CD4-positive, alpha-beta T cell treated with Interferon gamma for 1 hour (primary cell): ENCODE results near the gene PSMC4.
"Not testable (repeated sequence)": the region's sequence is repeated elsewhere in the genome, so short reads cannot be mapped to it uniquely, and the experiment has no call there.

ENCODE experiments used
- DNase-seq: peaks from one replicate; pipeline ENCODE4 v3.0.0-alpha.2; 2020

Gene PSMC4

GRCh38 chr19:39949026-39949747 is 21.8 kb upstream of the PSMC4 start:
- DNase-seq, result no peak

GRCh38 chr19:39951065-39951650 is 19.8 kb upstream of the PSMC4 start:
- DNase-seq, result no peak

- DNase-seq, result no peak
Observed at GRCh38 chr19:39951686-39952085, 19.3 kb upstream of the PSMC4 start.

- DNase-seq, result no peak
Observed at GRCh38 chr19:39953915-39954314, 17.1 kb upstream of the PSMC4 start.

- not testable (repeated sequence) for DNase-seq
Observed at GRCh38 chr19:39957886-39958285, 13.1 kb upstream of the PSMC4 start.

- DNase-seq, result not testable (repeated sequence)
Observed at GRCh38 chr19:39958942-39959341, 12.0 kb upstream of the PSMC4 start.

- not testable (repeated sequence) for DNase-seq
Observed at GRCh38 chr19:39959407-39959806, 11.6 kb upstream of the PSMC4 start.

- DNase-seq, result no peak
Observed at GRCh38 chr19:39963898-39964297, 7.1 kb upstream of the PSMC4 start.

GRCh38 chr19:39966617-39967016 is 4.3 kb upstream of the PSMC4 start:
- no peak for DNase-seq

GRCh38 chr19:39967561-39967960 is 3.4 kb upstream of the PSMC4 start:
- DNase-seq, result no peak

- DNase-seq, result no peak
Observed at GRCh38 chr19:39968789-39969188, 2.2 kb upstream of the PSMC4 start.

GRCh38 chr19:39969266-39969665 is 1.7 kb upstream of the PSMC4 start:
- no peak for DNase-seq

- DNase-seq, result no peak
Observed at GRCh38 chr19:39969681-39970424, 1.1 kb upstream of the PSMC4 start.

- DNase-seq, result no peak
Observed at GRCh38 chr19:39970425-39970674, 615 bp upstream of the PSMC4 start.

- no peak for DNase-seq
Observed at GRCh38 chr19:39971380-39972035, 543 bp downstream of the PSMC4 start.

GRCh38 chr19:39974377-39975155 is 3.6 kb downstream of the PSMC4 start:
- DNase-seq, result no peak

- no peak for DNase-seq
Observed at GRCh38 chr19:39982883-39983282, 11.9 kb downstream of the PSMC4 start.

GRCh38 chr19:39983695-39984300 is 12.8 kb downstream of the PSMC4 start:
- no peak for DNase-seq

GRCh38 chr19:39986643-39987042 is 15.7 kb downstream of the PSMC4 start:
- DNase-seq, result no peak

GRCh38 chr19:39987167-39987566 is 16.2 kb downstream of the PSMC4 start:
- no peak for DNase-seq

GRCh38 chr19:39987596-39987995 is 16.6 kb downstream of the PSMC4 start:
- no peak for DNase-seq

- DNase-seq, result no peak
Observed at GRCh38 chr19:39993605-39994004, 22.6 kb downstream of the PSMC4 start.

- DNase-seq, result no peak
Observed at GRCh38 chr19:39994361-39994760, 23.4 kb downstream of the PSMC4 start.
